Neural crest cell (in vitro differentiated cells): ENCODE measurements around the gene VCAM1. TPM values are rescaled to one million over a fixed set of nuclear protein-coding genes. Genes with fewer than 3 reads are reported as not detected.
"Not testable (repeated sequence)": the region's sequence is repeated elsewhere in the genome, so short reads cannot be mapped to it uniquely, and the experiment has no call there.

Experiments
- DNase-seq: peaks from one replicate; pipeline ENCODE4 v3.0.0; 2021; ENCODE audit warnings: low read depth, mixed read lengths, low spot score
- H3K27ac Mint-ChIP-seq: one replicate; pipeline ENCODE4 v1.8.0; 2021; ENCODE audit warnings: mild to moderate bottlenecking, mixed read lengths; ENCODE audit not compliant: unreplicated experiment
- H3K27me3 Mint-ChIP-seq: 2 replicates; pipeline ENCODE4 v1.8.0; 2021; ENCODE audit warnings: low read depth, mild to moderate bottlenecking, mixed read lengths
- H3K36me3 Mint-ChIP-seq: 2 replicates; pipeline ENCODE4 v1.8.0; 2021; ENCODE audit warnings: low read depth, mild to moderate bottlenecking, mixed read lengths
- H3K4me1 Mint-ChIP-seq: 2 replicates; pipeline ENCODE4 v1.8.0; 2021; ENCODE audit warnings: mixed read lengths
- H3K4me3 Mint-ChIP-seq: one replicate; pipeline ENCODE4 v1.8.0; 2021; ENCODE audit warnings: mild to moderate bottlenecking, mixed read lengths
- H3K9me3 Mint-ChIP-seq: 2 replicates; pipeline ENCODE4 v1.8.0; 2021; ENCODE audit warnings: mixed read lengths
- CTCF ChIP-seq: fragments of 200-600 bp; sonication (generic); conservative IDR thresholded peaks from 2 replicates; pipeline ENCODE4 v1.5.0; 2021; ENCODE audit warnings: antibody characterized with exemption, mild to moderate bottlenecking
- total RNA-seq: library from RNA; stranded (reverse); gene quantifications from 2 replicates; pipeline ENCODE4 v1.2.1, GENCODE V29; 2021

VCAM1 gene
- total RNA-seq, 1 donor from 2014 or later: 8.6 TPM

GRCh38 chr1:100775483-100775882 is 55.9 kb downstream of the VCAM1 start:
- TF ChIP-seq CTCF: no peak

GRCh38 chr1:100778748-100779147 is 59.2 kb downstream of the VCAM1 start:
- peaks cover 16% of the 10 kb centered on the region for H3K9me3 Mint-ChIP-seq
- no peaks in the 10 kb centered on the region for H3K4me1 Mint-ChIP-seq
- no peak overlapping the region for H3K4me3 Mint-ChIP-seq
- no peak overlapping the region for H3K27ac Mint-ChIP-seq
- DNase-seq: no peak
- no peak for TF ChIP-seq CTCF
- H3K27me3 Mint-ChIP-seq: no peaks in the 10 kb centered on the region
- H3K36me3 Mint-ChIP-seq: peaks cover 8% of the 10 kb centered on the region

More at GRCh38 chr1:100775483-100775882, 55.9 kb downstream of the VCAM1 start:
- Mint-ChIP-seq H3K27me3 (no peaks in the 10 kb centered on the region), H3K4me1 (no peaks in the 10 kb centered on the region), H3K36me3 (peaks cover 4% of the 10 kb centered on the region), H3K4me3 (no peak overlapping the region), H3K27ac (no peak overlapping the region), H3K9me3 (peaks cover 7% of the 10 kb centered on the region)
- DNase-seq: no peak

DNA sequence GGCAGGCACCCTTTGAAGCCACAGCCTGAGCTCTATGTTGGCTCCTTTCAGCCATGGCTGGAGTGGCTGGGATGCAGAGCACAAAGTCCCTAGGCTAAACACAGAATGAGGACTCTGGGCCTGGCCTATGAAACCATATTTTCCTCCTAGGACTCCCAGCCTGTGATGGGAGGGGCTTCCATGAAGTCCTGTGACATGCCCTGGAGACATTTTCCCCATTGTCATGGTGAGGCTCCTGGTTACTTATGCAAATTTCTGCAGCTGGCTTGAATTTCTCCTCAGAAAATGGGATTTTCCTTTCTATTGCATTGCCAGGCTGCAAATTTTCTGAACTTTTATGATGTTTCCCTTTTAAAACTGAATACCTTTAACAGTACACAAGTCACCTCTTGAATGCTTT is 61.3 kb downstream of the VCAM1 start:
- H3K27me3 Mint-ChIP-seq: no peaks in the 10 kb centered on the region

DNA sequence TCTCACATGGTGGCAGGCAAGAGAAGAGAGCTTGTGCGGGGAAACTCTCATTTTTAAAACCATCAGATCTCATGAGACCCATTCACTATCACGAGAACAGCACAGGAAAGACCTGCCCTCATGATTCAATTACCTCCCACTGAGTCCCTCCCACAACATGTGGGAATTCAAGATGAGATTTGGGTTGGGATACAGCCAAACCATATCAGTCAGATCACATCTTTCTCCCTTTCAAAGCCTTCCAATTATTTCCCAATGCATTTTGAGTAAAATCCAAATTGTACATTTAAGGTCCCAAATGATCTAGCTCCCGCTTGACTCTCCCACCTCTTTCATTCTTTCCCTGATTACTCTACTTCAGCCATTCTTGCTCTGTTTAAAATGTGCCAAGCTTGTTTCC is 62.2 kb downstream of the VCAM1 start:
- H3K36me3 Mint-ChIP-seq, DNase-seq, H3K27me3 Mint-ChIP-seq, H3K4me3 Mint-ChIP-seq, H3K27ac Mint-ChIP-seq: not testable (repeated sequence)
- Mint-ChIP-seq H3K9me3 (peaks cover 16% of the 10 kb centered on the region), H3K4me1 (peaks cover 15% of the 10 kb centered on the region)

More for the DNA sequence above, 61.3 kb downstream of the VCAM1 start:
- Mint-ChIP-seq H3K36me3 (peaks cover 8% of the 10 kb centered on the region), H3K27ac (no peak overlapping the region), H3K9me3 (peaks cover 16% of the 10 kb centered on the region), H3K4me1 (peaks cover 7% of the 10 kb centered on the region), H3K4me3 (no peak overlapping the region)
- DNase-seq: no peak
- TF ChIP-seq CTCF: no peak

DNA sequence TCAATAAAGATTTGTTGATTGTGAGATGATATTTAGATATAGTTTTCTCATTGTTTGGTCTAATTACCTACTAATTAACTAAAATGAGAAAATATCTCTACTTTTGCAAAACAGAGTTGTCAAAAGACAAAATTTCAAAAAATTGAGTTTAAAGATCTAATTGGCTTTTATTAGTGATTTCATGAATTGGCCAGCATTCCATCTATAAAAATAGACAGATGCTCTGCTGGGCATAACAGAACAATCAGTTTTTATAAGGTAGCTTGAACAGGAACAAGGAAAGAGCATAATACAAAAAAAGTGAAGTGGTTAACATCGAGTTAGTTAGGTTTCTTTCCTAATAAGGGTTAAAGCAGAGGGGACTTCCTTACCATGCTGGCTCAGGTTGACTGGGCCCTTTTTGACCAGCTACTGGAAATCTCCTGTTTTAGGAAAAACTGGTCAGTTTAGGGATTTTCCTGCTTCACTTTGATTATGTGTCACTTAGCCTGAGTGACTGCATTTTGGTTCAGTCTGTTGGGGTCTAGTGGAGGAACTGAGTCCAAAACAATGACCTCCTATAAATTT is 63.0 kb downstream of the VCAM1 start:
- peaks cover 15% of the 10 kb centered on the region for H3K4me1 Mint-ChIP-seq
- no peaks in the 10 kb centered on the region for H3K27me3 Mint-ChIP-seq
- no peak for TF ChIP-seq CTCF
- H3K4me3 Mint-ChIP-seq: no peak overlapping the region
- no peak for DNase-seq
- H3K27ac Mint-ChIP-seq: no peak overlapping the region
- H3K9me3 Mint-ChIP-seq: peaks cover 16% of the 10 kb centered on the region
- peaks cover 8% of the 10 kb centered on the region for H3K36me3 Mint-ChIP-seq

- Mint-ChIP-seq H3K4me1 (peaks cover 36% of the 10 kb centered on the region), H3K36me3 (peaks cover 4% of the 10 kb centered on the region), H3K4me3 (peak overlapping the region; percentile 1), H3K27me3 (no peaks in the 10 kb centered on the region), H3K9me3 (peaks cover 11% of the 10 kb centered on the region), H3K27ac (peak overlapping the region; percentile 0)
- no peak for DNase-seq
- TF ChIP-seq CTCF: no peak
Observed at GRCh38 chr1:100785470-100786052, 66.0 kb downstream of the VCAM1 start.
